Mucosa of stomach (tissue), 1 donor: ENCODE measurements around the gene CCDC57.

Experiments
- H3K27me3 ChIP-seq: one replicate; pipeline ENCODE4 v1.7.0; 2013; ENCODE audit warnings: mild to moderate bottlenecking, low read length; ENCODE audit not compliant: control insufficient read depth, insufficient read depth
- H3K36me3 ChIP-seq: one replicate; pipeline ENCODE4 v1.7.0; 2013; ENCODE audit warnings: low read length; ENCODE audit not compliant: control insufficient read depth, insufficient read depth
- H3K4me1 ChIP-seq: one replicate; pipeline ENCODE4 v1.7.0; 2013; ENCODE audit warnings: mild to moderate bottlenecking, low read length; ENCODE audit not compliant: control insufficient read depth, insufficient read depth
- H3K4me3 ChIP-seq: one replicate; pipeline ENCODE4 v1.7.0; 2013; ENCODE audit warnings: low read length
- H3K9ac ChIP-seq: one replicate; pipeline ENCODE4 v1.7.0; 2013; ENCODE audit warnings: mild to moderate bottlenecking, low read length, moderate library complexity
- H3K9me3 ChIP-seq: one replicate; pipeline ENCODE4 v1.7.0; 2013; ENCODE audit warnings: mild to moderate bottlenecking, low read length, moderate library complexity; ENCODE audit not compliant: control insufficient read depth
- donor health status: Pancreatic carcinoma.

The CCDC57 gene

DNA sequence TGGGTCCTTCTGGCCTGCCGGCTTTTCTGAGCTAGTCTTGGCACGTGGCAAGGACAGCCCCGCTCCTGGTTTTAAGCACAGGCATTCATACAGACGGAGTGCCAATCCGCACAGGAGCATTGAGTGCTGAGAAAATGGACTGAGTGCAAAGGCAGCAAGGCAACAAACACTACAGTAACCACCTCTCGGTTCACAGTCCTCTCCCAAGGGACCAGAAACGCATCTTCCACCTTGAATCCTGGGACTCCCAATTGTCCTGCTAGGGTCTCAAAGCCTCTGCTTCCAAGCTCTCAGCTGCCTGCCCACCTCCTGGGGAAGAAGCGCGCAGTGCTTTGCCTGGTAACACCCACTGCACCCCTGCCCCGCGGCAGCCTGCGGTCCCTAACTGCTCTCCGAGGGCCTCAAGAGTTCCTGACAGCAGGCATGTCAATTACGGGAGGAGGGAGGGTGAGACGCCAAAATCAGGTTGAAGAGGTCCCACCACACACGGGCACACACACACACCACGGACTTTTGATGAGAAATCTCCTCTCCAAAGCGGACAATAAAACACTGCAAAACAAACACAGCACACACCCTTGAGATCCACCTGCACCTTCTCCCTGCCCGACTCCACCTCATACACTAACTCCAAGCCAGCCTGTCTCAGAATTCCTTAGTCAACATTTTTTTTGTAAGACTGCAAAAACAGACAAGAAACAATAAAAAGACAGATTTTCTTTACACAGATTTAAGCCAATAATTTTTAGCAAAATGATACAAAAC is 31.2 kb upstream of the CCDC57 start:
- Histone ChIP-seq H3K4me1 (peaks cover 79% of the 10 kb centered on the region), H3K9ac (no peak overlapping the region), H3K27me3 (no peaks in the 10 kb centered on the region), H3K4me3 (no peak overlapping the region), H3K36me3 (peaks cover 29% of the 10 kb centered on the region), H3K9me3 (no peaks in the 10 kb centered on the region)

DNA sequence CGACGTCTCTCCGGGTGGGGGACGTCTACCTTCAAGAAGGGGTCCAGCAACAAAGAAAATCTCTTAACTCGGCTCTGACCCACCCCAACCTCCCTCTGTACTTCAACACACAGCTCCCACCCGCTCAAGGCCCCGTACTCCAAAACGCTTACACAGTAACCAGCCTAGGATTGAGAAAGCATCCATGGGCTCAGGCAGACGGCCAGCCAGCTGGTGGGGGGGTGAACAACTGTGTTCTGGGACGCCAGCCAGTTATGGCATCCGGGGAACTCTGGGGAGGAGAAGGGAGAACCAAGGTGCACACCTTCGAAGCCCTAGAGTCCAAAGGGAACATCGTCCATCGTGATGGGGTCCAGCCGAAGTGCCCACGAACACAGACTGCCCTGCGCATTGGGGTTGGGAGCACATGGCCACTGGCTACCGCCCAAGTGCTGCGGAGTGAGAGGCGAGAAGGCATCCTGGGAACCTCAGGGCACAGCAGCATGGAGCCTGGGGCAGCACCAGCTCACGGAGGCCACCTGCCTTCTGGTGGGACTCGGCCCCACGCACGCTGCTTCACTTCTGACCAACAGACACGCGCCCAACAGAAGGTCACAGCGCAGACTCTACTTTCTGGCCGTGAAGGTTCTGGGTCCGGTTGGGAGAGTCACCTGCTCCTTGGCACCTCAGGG is 30.5 kb upstream of the CCDC57 start:
- H3K27me3 ChIP-seq: no peaks in the 10 kb centered on the region
- H3K9me3 ChIP-seq: no peaks in the 10 kb centered on the region
- peaks cover 22% of the 10 kb centered on the region for H3K36me3 ChIP-seq
- H3K4me3 ChIP-seq: no peak overlapping the region
- H3K9ac ChIP-seq: no peak overlapping the region
- H3K4me1 ChIP-seq: peaks cover 86% of the 10 kb centered on the region

DNA sequence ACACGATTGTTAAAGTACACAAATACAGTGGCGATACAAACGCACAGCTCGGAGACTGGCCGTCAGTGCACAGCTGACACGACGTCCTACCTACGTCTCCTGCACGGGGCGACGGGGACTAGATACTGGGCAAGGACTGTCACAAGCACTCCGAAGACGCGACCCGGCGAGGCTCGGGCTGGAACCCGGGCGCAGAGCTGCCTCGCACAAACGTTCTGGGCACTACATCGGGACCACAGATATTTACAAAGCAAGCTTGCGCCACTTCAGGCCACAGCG is 30.0 kb upstream of the CCDC57 start:
- Histone ChIP-seq H3K36me3 (peaks cover 21% of the 10 kb centered on the region), H3K27me3 (no peaks in the 10 kb centered on the region), H3K9ac (no peak overlapping the region), H3K4me1 (peaks cover 87% of the 10 kb centered on the region), H3K4me3 (no peak overlapping the region), H3K9me3 (no peaks in the 10 kb centered on the region)

DNA sequence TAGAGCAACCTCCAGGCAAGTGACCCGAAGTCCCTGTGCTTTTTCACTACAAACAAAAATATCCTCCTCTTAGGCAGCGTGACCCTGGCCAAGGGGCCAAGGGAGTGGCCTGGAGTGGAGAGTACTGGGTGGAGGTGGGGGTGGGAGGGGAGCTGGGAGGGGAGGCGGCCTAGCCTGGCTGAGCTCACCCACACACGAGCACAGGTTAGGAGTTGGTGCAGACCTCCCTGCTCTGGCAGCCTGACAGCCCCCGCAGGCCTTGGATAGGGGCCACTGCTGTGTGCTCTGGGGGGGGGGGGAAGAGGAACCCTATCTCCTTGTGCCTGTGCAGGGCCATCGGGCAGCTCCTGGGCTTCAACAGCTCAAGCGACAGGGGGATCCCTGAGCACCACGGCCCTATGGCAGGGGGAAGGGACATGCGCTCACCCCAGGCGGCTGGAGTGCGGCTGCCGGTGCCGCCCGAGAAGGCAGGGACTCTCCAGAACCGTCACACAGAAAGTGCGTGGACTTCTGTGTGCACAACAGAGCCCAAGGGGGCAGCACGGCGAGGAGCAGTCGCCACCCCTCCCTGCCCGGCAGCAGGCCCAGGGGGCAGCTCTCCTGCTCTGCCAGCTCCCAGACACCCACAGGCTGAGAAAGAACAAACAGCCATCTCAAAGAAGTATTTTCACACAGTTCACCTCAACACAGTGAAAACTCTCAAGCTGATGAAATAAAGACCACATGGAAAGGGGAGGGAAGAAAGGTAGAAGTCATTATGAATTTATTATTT is 29.5 kb upstream of the CCDC57 start:
- Histone ChIP-seq H3K4me1 (peaks cover 82% of the 10 kb centered on the region), H3K9me3 (no peaks in the 10 kb centered on the region), H3K27me3 (no peaks in the 10 kb centered on the region), H3K4me3 (no peak overlapping the region), H3K36me3 (peaks cover 21% of the 10 kb centered on the region), H3K9ac (peak overlapping the region; percentile 23)

DNA sequence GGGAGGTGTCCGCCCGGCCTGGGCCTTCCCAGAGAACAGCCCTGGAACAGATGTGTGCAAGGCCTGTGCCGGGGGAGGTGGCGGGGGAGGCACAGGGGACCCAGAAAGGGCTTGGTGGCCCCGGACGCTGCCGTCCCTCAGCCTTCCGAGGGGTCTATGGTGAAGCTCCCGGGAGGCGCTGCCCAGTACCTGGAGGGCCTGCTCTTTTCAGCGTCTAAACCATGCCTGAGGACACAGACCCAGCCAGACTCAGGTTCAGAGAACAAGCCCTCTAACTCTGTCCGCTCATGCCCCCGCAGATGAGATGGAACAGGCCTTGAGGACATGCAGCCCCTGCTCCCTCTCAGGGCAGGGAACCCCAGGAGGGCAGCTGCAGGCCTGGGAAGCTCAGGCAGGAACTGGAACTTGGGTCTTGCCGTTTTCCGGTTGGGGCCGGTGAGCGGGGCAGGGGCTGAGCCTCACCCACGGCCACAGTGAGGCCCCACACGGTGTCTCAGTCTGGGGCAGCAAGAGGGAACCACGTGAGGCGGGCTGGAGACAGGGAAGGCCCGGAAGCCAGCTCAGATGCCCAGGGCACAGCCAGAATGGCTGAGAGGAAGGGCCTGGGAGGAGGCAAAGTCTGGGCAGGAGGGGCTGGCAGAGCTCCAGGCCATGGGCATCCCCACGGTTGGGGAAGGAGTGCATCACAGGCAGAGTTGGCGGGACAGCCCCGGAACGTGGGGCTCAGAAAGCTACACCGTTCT is 28.7 kb upstream of the CCDC57 start:
- peaks cover 82% of the 10 kb centered on the region for H3K4me1 ChIP-seq
- peaks cover 19% of the 10 kb centered on the region for H3K36me3 ChIP-seq
- no peak overlapping the region for H3K9ac ChIP-seq
- no peak overlapping the region for H3K4me3 ChIP-seq
- H3K27me3 ChIP-seq: no peaks in the 10 kb centered on the region
- no peaks in the 10 kb centered on the region for H3K9me3 ChIP-seq

DNA sequence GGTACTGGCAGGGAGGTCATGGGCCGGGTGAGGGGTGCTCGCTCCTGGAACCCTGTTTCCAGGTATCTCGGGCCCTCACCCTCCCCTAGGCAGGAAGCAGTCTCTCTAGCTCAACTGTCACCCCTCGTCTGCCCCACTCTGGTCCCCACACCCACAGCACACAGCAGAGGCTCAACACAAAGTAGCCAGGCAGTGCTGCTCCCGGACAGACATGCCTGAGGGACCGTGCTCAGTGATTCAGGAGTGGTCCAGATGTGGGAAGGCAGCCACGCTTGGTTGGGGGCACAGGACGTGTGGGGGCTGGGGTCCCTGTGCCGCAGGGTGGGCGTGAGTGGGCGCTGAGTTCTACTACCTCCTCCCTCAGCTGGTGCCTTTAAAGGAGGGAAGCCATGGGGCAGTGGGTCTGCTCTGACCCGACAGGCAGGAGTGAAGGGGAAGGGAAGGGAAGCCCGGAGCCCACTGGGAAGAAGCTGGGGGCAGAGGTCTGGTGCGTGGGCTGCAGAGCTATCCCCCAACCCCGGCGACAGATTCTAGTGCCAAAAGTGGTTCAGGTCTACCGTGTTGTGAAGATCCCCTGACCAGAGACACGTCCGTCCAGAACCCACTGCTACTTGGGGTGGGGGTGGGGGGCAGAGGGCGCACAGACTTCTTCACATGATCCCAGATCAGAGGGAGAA is 28.0 kb upstream of the CCDC57 start:
- Histone ChIP-seq H3K9ac (no peak overlapping the region), H3K4me1 (peaks cover 82% of the 10 kb centered on the region), H3K4me3 (no peak overlapping the region), H3K36me3 (peaks cover 12% of the 10 kb centered on the region), H3K27me3 (no peaks in the 10 kb centered on the region), H3K9me3 (no peaks in the 10 kb centered on the region)

DNA sequence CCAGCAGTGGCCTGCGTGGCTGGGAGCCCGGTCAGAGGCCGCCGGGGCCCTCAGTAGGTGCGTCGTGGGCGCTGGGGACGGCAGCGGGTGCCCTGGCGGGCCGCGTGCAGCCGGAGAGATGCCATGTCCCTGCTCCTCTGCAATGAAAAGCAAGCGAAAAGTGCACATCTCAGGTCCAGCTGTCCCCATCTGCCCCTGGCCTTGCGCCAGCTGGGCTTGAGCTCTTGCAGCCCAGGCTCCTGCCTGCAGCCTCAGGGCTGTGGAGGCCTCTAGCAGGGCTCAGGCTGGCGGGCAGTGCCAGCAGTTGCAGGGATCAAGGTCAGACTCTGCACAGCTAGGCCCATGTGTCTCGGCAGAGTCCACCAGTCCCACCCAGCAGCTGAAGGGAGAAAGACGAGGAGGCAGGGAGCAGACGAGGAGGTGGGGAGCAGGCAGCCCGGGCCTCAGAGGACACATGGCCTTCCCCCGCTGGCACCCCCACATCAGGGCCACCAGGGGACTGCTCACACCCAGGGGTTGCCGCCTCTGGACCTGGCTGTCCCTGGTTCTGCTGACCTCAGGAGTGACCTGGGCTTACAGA is 27.4 kb upstream of the CCDC57 start:
- Histone ChIP-seq H3K9ac (no peak overlapping the region), H3K4me1 (peaks cover 83% of the 10 kb centered on the region), H3K36me3 (peaks cover 10% of the 10 kb centered on the region), H3K9me3 (no peaks in the 10 kb centered on the region), H3K4me3 (no peak overlapping the region), H3K27me3 (no peaks in the 10 kb centered on the region)

DNA sequence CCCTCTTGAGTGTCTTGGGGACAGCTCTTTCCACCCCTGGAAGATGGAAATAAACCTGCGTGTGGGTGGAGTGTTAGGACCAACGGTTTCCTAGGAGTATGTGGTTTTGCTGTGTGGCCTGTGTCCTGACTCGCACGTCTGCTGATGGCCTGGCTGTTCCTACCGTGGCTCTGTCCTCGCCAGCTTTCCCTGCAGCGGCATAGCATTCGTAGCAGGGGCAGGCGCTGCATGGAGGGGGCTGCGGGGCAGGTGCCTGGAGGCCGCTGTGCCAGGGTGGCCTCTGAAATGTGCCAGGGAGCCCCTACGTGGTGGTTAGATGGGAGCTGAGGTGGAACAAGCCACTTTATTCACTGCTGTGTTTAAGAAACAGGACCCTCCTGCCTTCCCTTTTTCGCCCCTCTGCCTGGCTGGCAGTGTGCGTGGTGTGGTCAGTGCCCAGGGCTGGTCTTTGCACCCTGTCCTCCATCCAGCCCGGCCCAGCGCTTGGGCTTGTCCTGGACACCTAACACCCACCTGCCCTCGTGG is 26.8 kb upstream of the CCDC57 start:
- H3K9ac ChIP-seq: peak overlapping the region; percentile 7
- no peaks in the 10 kb centered on the region for H3K9me3 ChIP-seq
- peaks cover 88% of the 10 kb centered on the region for H3K4me1 ChIP-seq
- peaks cover 10% of the 10 kb centered on the region for H3K36me3 ChIP-seq
- no peaks in the 10 kb centered on the region for H3K27me3 ChIP-seq
- no peak overlapping the region for H3K4me3 ChIP-seq

DNA sequence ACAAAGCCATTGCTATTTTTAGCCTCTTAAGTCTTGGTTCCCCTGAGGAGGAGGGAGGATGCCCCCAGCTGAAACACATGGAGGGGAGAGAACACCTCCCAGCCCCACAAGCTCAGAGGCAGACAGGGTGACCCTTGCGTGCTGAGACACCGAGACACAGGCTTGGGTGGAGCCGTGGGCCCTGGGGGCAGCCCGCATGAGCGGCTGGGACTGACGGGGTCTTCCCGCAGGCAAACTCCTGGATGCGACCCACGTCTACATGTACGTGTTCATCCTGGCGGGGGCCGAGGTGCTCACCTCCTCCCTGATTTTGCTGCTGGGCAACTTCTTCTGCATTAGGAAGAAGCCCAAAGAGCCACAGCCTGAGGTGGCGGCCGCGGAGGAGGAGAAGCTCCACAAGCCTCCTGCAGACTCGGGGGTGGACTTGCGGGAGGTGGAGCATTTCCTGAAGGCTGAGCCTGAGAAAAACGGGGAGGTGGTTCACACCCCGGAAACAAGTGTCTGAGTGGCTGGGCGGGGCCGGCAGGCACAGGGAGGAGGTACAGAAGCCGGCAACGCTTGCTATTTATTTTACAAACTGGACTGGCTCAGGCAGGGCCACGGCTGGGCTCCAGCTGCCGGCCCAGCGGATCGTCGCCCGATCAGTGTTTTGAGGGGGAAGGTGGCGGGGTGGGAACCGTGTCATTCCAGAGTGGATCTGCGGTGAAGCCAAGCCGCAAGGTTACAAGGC is 26.0 kb upstream of the CCDC57 start:
- H3K9me3 ChIP-seq: no peaks in the 10 kb centered on the region
- H3K36me3 ChIP-seq: peaks cover 6% of the 10 kb centered on the region
- H3K4me3 ChIP-seq: peak overlapping the region; percentile 33
- H3K4me1 ChIP-seq: peaks cover 86% of the 10 kb centered on the region
- H3K27me3 ChIP-seq: no peaks in the 10 kb centered on the region
- H3K9ac ChIP-seq: peak overlapping the region; percentile 47

DNA sequence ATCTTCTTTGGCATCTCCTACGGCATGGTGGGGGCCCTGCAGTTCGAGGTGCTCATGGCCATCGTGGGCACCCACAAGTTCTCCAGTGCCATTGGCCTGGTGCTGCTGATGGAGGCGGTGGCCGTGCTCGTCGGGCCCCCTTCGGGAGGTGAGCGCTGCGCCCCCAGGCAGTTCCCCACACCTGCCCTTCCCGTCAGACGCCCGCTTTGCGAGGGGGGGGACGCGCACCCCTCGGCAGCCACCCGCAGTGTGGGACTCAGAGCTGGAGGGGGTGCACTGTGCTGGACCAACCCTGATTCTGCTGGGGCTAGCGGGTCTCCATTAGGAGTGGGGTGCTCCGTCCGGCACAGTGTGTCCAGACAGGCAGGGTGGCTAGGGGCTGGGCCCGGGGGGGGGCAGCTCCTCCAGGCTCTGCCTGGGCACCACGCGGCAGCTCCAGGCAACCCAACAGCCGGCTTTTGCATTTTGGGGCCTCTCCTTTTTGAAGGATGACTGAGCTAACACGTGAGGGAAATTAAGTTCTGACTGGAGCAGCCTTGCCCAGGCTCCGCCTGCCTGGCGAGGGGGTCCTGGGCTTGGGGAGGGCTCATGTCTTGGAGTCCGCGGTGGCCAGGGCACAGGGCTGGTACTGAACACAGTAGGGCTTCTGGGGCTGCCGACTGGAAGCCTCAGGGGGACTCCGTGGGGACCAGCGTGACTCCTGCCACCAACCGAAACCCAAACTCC is 25.3 kb upstream of the CCDC57 start:
- no peaks in the 10 kb centered on the region for H3K9me3 ChIP-seq
- no peaks in the 10 kb centered on the region for H3K27me3 ChIP-seq
- no peak overlapping the region for H3K4me3 ChIP-seq
- H3K9ac ChIP-seq: peak overlapping the region; percentile 47
- peaks cover 79% of the 10 kb centered on the region for H3K4me1 ChIP-seq
- no peaks in the 10 kb centered on the region for H3K36me3 ChIP-seq
